A673 (cell line): ENCODE measurements around the gene ACACA.

Experiments used
- CTCF ChIP-seq: fragments of 300-800, 200-600 bp; sonication (generic); conservative IDR thresholded peaks from 2 replicates; pipeline ENCODE4 v1.5.1; 2017; ENCODE audit warnings: low read depth, mild to moderate bottlenecking, antibody characterized with exemption, low read length, moderate library complexity, mixed read lengths
- EZH2 ChIP-seq: fragments of 200-600 bp; sonication (generic); IDR thresholded peaks from 2 replicates; pipeline ENCODE4 v1.6.1; 2017; ENCODE audit warnings: borderline replicate concordance, low read depth, mild to moderate bottlenecking, mixed read lengths, antibody characterized with exemption, low read length; ENCODE audit not compliant: poor library complexity, severe bottlenecking

- TF ChIP-seq CTCF, result no peak
- TF ChIP-seq EZH2, result no peak
Observed at GRCh38 chr17:37177254-37177870, 229.3 kb downstream of the ACACA start.
